Measurements from ENCODE around the gene CXCL1.

CXCL1 gene

GRCh38 chr4:73869130-73870055 lies at the start of gene CXCL1:
TSS of gene CXCL1 (plus strand) at chr4:73869393. CDS start at chr4:73869471, 78 bp downstream.
- peak; percentile 22 for DNase-seq (ENCODE audit: low spot score)

GRCh38 chr4:73821325-73821724 lies 47.9 kb upstream of the CXCL1 start:
- no peak for TF ChIP-seq CTCF (IDR thresholded peaks at IDR 0.05; ENCODE audit: borderline replicate concordance, control extremely low read depth, extremely low read depth, insufficient read depth, missing control alignments)
- in situ Hi-C loops (cut with MboI; ENCODE audit: low sequenced_read_pairs, unreplicated experiment): no loop called here
- no peak for DNase-seq (ENCODE audit: low spot score)

More at GRCh38 chr4:73869130-73870055, at the start of gene CXCL1:
- in situ Hi-C loops (cut with MboI; ENCODE audit: low sequenced_read_pairs, unreplicated experiment): no loop called here
- TF ChIP-seq CTCF (IDR thresholded peaks at IDR 0.05; ENCODE audit: borderline replicate concordance, control extremely low read depth, extremely low read depth, insufficient read depth, missing control alignments): no peak

- in situ Hi-C loops (cut with MboI; ENCODE audit: low sequenced_read_pairs, unreplicated experiment): no loop called here
- TF ChIP-seq CTCF (IDR thresholded peaks at IDR 0.05; ENCODE audit: borderline replicate concordance, control extremely low read depth, extremely low read depth, insufficient read depth, missing control alignments): no peak
- DNase-seq (ENCODE audit: low spot score): no peak
Observed at GRCh38 chr4:73822389-73822788, 46.8 kb upstream of the CXCL1 start.

- in situ Hi-C loops (cut with MboI; ENCODE audit: low sequenced_read_pairs, unreplicated experiment): no loop called here
- TF ChIP-seq CTCF (IDR thresholded peaks at IDR 0.05; ENCODE audit: borderline replicate concordance, control extremely low read depth, extremely low read depth, insufficient read depth, missing control alignments): no peak
- no peak for DNase-seq (ENCODE audit: low spot score)
Observed at GRCh38 chr4:73822812-73823504, 46.2 kb upstream of the CXCL1 start.

- in situ Hi-C loops (cut with MboI; ENCODE audit: low sequenced_read_pairs, unreplicated experiment): no loop called here
- DNase-seq (ENCODE audit: low spot score): no peak
- TF ChIP-seq CTCF (IDR thresholded peaks at IDR 0.05; ENCODE audit: borderline replicate concordance, control extremely low read depth, extremely low read depth, insufficient read depth, missing control alignments): no peak
Observed at GRCh38 chr4:73823760-73824159, 45.4 kb upstream of the CXCL1 start.

- no peak for DNase-seq (ENCODE audit: low spot score)
- no peak for TF ChIP-seq CTCF (IDR thresholded peaks at IDR 0.05; ENCODE audit: borderline replicate concordance, control extremely low read depth, extremely low read depth, insufficient read depth, missing control alignments)
- in situ Hi-C loops (cut with MboI; ENCODE audit: low sequenced_read_pairs, unreplicated experiment): no loop called here
Observed at GRCh38 chr4:73828956-73829355, 40.2 kb upstream of the CXCL1 start.
